Activated naive CD4-positive, alpha-beta T cell treated with anti-CD3 and anti-CD28 coated beads, Interleukin-2, amount 50 U/mL, for 24 hours (primary cell): ENCODE measurements around the gene NRDE2.
"Not testable (repeated sequence)": the region's sequence is repeated elsewhere in the genome, so short reads cannot be mapped to it uniquely, and the experiment has no call there.

ENCODE experiments used
- H3K27ac Mint-ChIP-seq: one replicate; pipeline ENCODE4 v1.8.0; 2021; ENCODE audit warnings: mild to moderate bottlenecking, mixed read lengths
- H3K27me3 Mint-ChIP-seq: one replicate; pipeline ENCODE4 v1.8.0; 2021; ENCODE audit warnings: mixed read lengths
- H3K36me3 Mint-ChIP-seq: one replicate; pipeline ENCODE4 v1.8.0; 2021; ENCODE audit warnings: mixed read lengths
- H3K4me1 Mint-ChIP-seq: one replicate; pipeline ENCODE4 v1.8.0; 2021; ENCODE audit warnings: mixed read lengths
- H3K4me3 Mint-ChIP-seq: one replicate; pipeline ENCODE4 v1.8.0; 2021; ENCODE audit warnings: mild to moderate bottlenecking, mixed read lengths
- H3K9me3 Mint-ChIP-seq: one replicate; pipeline ENCODE4 v1.8.0; 2021; ENCODE audit warnings: mixed read lengths

NRDE2 gene

DNA sequence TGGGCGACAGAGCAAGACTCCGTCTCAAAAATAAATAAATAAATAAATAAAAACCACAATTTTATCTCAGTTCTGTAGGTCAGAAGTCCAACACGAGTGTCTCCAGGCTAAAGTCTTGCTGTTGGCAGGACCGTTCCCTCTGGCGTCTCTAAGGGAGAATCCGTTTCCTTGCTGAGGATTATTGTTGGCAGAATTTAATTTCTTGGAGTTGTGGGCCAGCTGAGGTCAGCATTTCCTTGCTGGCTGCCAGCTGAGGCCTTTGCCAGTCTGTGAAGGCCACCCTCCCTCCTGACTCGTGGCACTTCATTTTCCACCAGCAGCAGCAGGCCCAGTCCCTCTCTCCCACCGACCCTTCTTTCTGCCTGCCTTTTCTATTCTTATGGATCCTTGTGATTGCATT, 58.2 kb downstream of the NRDE2 start:
- Mint-ChIP-seq H3K9me3 (no peaks in the 10 kb centered on the region), H3K27me3 (no peaks in the 10 kb centered on the region), H3K4me3 (no peak overlapping the region), H3K36me3 (peaks cover 7% of the 10 kb centered on the region), H3K27ac (peak overlapping the region; percentile 32), H3K4me1 (peaks cover 19% of the 10 kb centered on the region)

DNA sequence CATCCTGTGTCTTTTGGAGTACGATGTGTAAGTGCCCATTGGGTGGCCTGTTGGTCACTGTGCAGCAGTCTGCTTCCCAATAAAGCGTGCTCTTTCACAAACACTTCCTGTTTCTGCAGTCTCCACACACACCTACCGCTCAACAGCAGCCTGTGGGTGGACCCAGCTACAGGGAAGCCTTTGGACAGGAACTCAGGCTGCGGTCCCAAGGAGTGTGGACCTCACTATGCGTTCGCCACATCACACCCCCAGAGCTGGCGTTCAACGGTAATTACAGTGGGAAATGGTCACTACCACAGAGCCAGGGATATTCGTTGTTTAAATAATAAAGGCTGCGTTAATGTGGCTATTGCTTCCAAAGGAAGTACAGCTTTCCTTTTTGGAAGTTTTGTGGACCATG, 59.2 kb downstream of the NRDE2 start:
- no peak overlapping the region for H3K27ac Mint-ChIP-seq
- H3K27me3 Mint-ChIP-seq: no peaks in the 10 kb centered on the region
- peaks cover 7% of the 10 kb centered on the region for H3K36me3 Mint-ChIP-seq
- H3K4me3 Mint-ChIP-seq: no peak overlapping the region
- H3K4me1 Mint-ChIP-seq: peaks cover 19% of the 10 kb centered on the region
- H3K9me3 Mint-ChIP-seq: no peaks in the 10 kb centered on the region

DNA sequence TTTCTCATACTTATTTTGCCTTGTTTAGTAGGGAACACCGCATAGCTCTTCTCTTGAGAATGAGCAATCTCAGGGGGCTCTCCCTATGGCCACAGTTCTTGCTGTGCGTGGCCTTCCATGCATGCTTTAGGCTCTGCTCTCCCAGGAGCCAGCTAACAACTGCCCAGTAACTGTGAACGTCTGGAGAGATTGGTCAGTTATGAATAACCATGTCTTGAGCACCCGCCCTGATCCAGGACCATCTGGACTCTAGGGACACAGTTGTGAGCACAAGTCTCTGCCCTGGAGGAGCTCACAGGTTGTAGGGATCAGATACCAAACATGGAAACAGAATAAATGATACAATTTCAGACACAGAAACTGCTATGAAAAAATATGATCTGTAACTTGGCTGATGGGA, 63.3 kb downstream of the NRDE2 start:
- H3K9me3 Mint-ChIP-seq: no peaks in the 10 kb centered on the region
- H3K36me3 Mint-ChIP-seq: peaks cover 12% of the 10 kb centered on the region
- no peak overlapping the region for H3K27ac Mint-ChIP-seq
- no peaks in the 10 kb centered on the region for H3K27me3 Mint-ChIP-seq
- no peaks in the 10 kb centered on the region for H3K4me1 Mint-ChIP-seq
- no peak overlapping the region for H3K4me3 Mint-ChIP-seq

DNA sequence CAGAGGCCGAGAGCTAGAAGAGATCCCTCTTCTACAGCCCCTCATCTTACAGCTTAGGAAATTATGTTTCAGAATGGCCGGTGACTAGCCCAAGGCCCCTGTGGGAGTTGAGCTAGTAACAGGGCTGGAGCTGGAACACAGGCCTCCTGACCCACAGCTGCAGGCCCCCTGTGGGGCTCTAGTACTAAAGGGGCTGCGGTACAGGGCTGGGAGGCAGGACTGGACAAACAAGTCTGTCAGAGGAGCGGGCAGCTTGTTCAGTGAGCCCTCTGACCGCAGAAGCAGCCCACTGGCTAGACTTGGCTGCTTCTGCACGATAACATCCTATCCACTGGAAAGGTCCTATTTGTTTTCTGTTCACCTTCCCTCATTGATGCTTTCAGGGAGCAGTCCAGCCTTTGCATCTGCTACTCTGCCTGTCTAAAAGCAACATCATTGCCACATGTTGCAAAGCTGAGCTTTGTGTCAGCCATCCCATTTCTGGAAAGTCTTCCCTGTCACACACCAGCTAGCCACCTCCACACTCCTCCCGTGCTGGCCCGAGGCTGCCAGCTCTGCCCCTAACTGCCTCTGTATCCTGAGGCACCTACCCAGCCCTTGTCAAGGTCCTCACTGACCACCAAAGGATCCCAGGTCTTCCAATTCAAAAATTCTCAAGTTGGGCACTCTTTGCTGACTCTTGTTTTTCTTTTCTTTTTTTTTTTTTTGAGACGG, 65.1 kb downstream of the NRDE2 start:
- no peak overlapping the region for H3K4me3 Mint-ChIP-seq
- H3K9me3 Mint-ChIP-seq: no peaks in the 10 kb centered on the region
- no peaks in the 10 kb centered on the region for H3K27me3 Mint-ChIP-seq
- H3K4me1 Mint-ChIP-seq: no peaks in the 10 kb centered on the region
- H3K36me3 Mint-ChIP-seq: peaks cover 10% of the 10 kb centered on the region
- no peak overlapping the region for H3K27ac Mint-ChIP-seq

DNA sequence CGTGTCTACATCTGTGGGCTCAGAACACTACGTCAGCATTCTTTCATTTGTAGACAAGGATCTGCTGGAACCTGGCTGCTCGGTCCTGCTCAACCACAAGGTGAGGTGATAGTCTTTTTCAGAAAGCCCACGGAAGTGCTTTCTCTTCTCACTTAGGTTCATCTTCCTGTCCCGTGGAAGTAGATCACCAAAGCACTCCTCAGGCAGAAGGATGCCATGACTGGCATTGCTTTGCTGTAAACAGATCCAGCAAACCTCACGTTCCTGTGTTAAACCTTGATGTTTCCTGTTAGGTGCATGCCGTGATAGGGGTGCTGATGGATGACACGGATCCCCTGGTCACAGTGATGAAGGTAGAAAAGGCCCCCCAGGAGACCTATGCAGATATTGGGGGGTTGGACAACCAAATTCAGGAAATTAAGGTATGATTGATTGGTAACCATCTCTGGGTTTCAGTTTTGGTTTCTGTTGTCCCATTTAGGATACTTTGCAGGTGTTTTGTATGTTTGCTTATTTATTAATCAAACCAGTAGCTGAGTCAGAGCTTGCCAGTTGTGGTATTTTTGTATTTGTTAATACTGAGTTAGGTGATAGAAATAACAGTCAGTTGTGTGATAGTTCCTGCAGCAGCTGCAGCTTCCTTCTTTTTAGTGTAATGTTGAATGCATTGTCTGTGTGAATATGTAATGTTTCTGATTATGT, 67.8 kb downstream of the NRDE2 start:
- Mint-ChIP-seq H3K4me1 (peaks cover 4% of the 10 kb centered on the region), H3K27ac (no peak overlapping the region), H3K4me3 (no peak overlapping the region), H3K27me3 (no peaks in the 10 kb centered on the region), H3K9me3 (no peaks in the 10 kb centered on the region), H3K36me3 (peaks cover 18% of the 10 kb centered on the region)

DNA sequence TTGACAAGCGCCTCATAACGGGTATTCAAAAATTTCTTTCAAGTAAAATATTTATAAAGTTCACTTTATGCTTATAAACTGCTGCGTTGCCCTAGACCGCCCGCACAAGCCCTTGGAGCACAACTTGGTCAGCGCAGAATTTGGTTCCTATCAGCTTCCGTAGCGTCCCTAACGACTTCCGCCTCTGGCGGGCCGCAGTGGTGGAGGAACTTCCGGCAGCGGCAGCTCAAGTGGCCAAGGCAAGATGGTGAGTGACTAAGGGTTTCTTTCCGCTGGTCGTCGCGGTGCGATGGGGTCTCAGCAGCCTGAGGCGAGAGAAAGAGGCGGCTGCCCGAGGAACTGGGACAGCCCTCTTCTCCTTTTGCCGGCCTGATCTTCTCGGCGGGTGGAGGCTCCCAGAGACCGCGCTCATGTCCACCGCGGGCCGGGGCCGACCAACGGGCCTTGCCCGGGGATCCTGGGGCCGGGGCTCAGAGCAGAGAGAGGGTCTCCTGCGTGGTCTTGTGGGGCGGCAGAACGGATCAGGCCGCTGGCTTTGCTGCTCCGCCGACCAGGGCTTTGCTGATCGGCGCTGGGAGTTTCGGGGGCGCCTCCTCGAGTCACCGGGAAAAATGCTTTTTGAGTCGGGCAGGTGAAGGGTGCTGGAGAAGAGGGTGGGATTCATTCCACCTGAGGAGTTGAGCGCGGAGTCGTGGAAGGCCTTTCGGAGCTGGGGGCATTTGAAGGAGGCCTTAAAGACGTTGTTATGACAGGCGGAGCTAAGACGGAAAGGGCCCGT, 75.2 kb downstream of the NRDE2 start, which contains the start of gene PSMC1:
TSS of gene PSMC1 (plus strand) at position 200 of the 778 bp plus-strand sequence. CDS start at position 245, 45 bp downstream.
- H3K4me3 Mint-ChIP-seq: peak within 1 kb of the TSS; percentile 94
- H3K27me3 Mint-ChIP-seq: peaks cover 5% of the 10 kb centered on the region
- H3K27ac Mint-ChIP-seq: peak within 1 kb of the TSS; percentile 92
- no peaks in the 10 kb centered on the region for H3K9me3 Mint-ChIP-seq
- H3K36me3 Mint-ChIP-seq: peaks cover 19% of the 10 kb centered on the region
- peaks cover 30% of the 10 kb centered on the region for H3K4me1 Mint-ChIP-seq

DNA sequence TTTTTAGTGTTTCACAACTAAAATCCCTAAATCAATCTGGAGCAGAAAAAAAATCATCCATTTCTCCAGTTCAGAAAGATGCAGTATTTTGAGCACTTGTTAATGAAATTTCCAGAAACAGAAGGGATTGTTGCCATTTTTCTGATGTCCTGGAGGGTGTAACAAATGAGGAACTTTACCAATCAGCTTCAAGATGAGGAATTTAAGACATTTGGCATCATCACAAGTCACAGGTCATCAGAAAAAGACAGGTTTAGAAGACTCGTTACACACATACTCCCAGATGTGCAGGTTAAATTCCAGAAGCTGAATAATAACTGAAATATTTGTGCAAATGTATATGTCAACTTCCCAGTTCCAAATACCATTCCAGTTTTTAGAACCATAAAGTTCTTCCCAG, 75.9 kb downstream of the NRDE2 start:
- Mint-ChIP-seq H3K9me3 (no peaks in the 10 kb centered on the region), H3K36me3 (peaks cover 13% of the 10 kb centered on the region), H3K4me1 (peaks cover 30% of the 10 kb centered on the region), H3K4me3 (peak overlapping the region; percentile 94), H3K27me3 (peaks cover 5% of the 10 kb centered on the region), H3K27ac (peak overlapping the region; percentile 66)

DNA sequence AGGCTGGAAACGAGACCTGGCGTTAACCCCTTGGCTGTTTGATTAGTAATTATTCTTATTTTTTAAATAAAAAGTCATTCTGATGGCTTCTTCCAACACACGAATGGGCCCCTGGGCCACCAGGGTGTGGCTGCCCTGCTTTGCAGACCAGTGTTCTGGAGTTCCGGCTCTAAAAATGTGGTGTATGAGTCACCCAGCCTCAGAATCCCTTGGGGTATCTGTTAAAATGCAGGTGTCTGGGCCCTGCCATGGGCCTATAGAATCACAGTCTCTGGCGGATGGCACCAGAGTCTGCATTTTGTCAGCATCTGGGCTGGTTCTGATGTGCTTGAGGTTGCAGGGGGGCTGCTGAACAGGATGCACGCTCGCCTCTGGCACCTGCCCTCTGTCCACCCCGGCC, 77.9 kb downstream of the NRDE2 start:
- Mint-ChIP-seq H3K9me3 (no peaks in the 10 kb centered on the region), H3K4me1 (peaks cover 25% of the 10 kb centered on the region), H3K4me3 (no peak overlapping the region), H3K27ac (no peak overlapping the region), H3K27me3 (peaks cover 5% of the 10 kb centered on the region), H3K36me3 (peaks cover 9% of the 10 kb centered on the region)

DNA sequence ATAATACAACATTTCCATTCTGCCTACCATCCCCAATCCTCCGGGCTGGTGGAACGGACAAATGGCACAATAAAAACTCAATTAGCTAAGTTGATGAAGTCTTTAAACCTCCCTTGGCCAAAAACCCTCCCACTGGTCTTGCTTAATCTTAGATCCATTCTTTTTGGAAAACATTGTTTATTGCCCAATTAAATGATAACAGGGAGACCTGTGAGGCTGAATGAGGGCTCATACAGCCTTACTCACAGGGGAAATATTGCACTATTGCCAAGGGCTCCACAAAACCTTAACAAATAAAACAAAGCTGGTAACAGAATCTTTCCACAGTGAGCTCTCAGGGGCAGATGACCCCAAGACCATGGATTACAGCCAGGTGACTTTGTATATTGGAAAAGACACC, 83.1 kb downstream of the NRDE2 start:
- Mint-ChIP-seq H3K27me3 (peaks cover 8% of the 10 kb centered on the region), H3K4me1 (no peaks in the 10 kb centered on the region), H3K9me3 (no peaks in the 10 kb centered on the region), H3K36me3 (no peaks in the 10 kb centered on the region), H3K27ac (no peak overlapping the region), H3K4me3 (no peak overlapping the region)

DNA sequence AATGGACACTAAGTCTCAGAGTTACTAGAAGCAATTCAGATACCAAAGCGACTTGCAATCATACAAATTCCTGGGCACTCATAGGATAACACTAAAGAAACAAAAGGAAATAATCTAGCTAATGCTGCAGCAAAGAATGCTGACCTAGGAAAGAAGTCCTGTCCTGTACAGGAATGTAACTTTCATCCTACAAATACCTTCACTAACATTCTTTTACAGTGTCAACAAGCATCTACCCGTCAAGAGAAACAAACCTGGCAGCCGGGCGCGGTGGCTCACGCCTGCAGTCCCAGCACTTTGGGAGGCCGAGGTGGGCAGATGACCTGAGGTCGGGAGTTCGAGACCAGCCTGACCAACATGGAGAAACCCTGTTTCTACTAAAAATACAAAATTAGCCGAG, 84.3 kb downstream of the NRDE2 start:
- not testable (repeated sequence) for H3K9me3 Mint-ChIP-seq, H3K4me3 Mint-ChIP-seq, H3K27me3 Mint-ChIP-seq, H3K4me1 Mint-ChIP-seq, H3K27ac Mint-ChIP-seq, H3K36me3 Mint-ChIP-seq

DNA sequence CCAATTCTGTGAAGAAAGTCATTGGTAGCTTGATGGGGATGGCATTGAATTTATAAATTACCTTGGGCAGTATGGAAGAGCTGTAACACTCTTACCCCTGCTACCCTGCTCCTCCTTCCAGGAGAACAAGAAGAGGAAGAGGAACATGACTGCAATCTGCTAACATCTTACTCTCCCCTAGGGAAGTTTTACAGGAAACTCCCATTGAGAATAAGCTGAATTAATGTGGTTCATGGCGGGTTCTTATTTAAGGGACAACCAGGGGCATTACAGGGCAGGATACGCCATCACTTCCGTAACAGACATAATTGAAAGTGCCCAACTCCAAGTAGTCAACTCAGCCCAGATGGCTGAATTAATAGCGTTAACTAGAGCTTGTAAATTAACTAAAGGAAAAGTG, 84.8 kb downstream of the NRDE2 start:
- no peaks in the 10 kb centered on the region for H3K36me3 Mint-ChIP-seq
- H3K4me1 Mint-ChIP-seq: no peaks in the 10 kb centered on the region
- H3K27me3 Mint-ChIP-seq: peaks cover 6% of the 10 kb centered on the region
- H3K4me3 Mint-ChIP-seq: no peak overlapping the region
- no peak overlapping the region for H3K27ac Mint-ChIP-seq
- no peaks in the 10 kb centered on the region for H3K9me3 Mint-ChIP-seq

DNA sequence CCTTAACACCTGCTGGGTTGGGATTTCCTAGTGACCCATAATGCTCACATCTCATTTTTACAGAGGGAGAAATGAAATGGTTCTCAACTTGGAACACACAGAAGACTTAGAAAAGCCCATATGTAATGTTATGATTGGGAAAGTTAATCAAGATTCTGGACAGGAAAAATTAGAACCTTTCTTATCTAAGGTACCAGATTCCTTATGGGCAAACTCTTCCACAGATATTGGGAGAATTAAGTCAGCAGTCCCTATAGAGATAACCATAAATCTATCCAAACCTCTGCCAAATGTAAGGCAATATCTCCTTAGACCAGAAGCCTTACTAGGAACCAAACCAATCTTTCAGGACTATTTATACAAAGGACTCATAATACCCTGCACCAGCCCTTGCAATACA, 89.3 kb downstream of the NRDE2 start:
- H3K27me3 Mint-ChIP-seq: peaks cover 8% of the 10 kb centered on the region
- no peaks in the 10 kb centered on the region for H3K4me1 Mint-ChIP-seq
- peaks cover 19% of the 10 kb centered on the region for H3K36me3 Mint-ChIP-seq
- no peak overlapping the region for H3K27ac Mint-ChIP-seq
- no peaks in the 10 kb centered on the region for H3K9me3 Mint-ChIP-seq
- no peak overlapping the region for H3K4me3 Mint-ChIP-seq

DNA sequence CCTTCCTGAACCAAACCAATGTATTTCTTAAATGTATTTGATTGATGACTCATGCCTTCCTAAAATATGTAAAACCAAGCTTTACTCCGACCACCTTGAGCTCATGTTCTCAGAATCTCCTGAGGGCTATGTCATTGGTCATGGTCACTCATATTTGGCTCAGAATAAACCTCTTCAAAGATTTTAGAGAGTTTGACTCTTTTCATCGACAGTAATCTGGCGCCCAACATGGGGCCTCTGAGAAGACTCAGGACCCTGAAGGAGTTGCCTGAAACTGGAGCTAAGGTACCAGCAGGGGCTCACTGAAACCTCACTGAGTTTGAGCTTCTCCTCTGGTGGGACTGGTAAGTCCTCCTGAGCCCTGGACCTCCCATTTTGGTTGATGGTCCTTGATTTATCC, 92.6 kb downstream of the NRDE2 start:
- no peaks in the 10 kb centered on the region for H3K9me3 Mint-ChIP-seq
- H3K4me1 Mint-ChIP-seq: no peaks in the 10 kb centered on the region
- H3K4me3 Mint-ChIP-seq: no peak overlapping the region
- peaks cover 13% of the 10 kb centered on the region for H3K27me3 Mint-ChIP-seq
- H3K36me3 Mint-ChIP-seq: peaks cover 23% of the 10 kb centered on the region
- no peak overlapping the region for H3K27ac Mint-ChIP-seq

DNA sequence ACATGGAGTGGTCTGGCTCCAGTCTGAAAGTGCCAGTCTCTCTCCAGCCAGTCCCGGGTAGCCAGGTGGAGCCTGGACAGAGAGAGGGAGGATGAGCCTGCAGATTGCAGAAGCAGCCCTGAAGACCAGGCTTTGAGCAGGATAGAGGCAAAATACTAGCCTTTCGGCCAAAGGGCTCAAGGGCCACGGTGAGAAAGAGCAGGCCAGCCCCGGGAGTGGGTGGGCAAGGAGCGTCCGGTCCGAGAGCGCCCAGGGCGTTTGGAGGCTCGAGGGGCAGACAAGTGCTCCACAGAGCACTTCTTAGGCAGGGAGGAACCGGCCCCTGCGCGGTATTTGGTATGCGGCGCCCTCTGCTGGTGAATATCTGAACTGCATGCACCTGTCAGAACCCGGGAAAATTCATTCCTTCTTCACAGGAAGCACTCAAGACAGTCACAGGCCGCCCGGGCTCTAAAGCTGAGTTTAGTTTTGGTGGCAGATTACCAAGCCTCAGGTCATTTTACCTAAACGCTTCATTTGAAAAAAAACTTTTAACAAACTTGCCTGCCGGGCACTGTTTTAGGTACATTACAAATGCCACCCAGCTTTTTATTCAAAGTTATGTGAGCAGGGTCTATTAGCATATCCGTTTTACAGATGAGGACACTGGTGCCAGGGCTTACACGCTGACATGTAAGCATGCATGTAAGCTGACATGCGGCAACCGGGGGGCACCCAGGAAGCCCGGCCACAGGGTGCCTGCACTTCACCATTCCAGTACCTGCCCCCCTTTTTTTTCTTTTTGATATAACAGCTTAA, 96.4 kb downstream of the NRDE2 start:
- no peak overlapping the region for H3K27ac Mint-ChIP-seq
- no peak overlapping the region for H3K4me3 Mint-ChIP-seq
- H3K27me3 Mint-ChIP-seq: peaks cover 15% of the 10 kb centered on the region
- no peaks in the 10 kb centered on the region for H3K4me1 Mint-ChIP-seq
- no peaks in the 10 kb centered on the region for H3K9me3 Mint-ChIP-seq
- H3K36me3 Mint-ChIP-seq: peaks cover 17% of the 10 kb centered on the region

DNA sequence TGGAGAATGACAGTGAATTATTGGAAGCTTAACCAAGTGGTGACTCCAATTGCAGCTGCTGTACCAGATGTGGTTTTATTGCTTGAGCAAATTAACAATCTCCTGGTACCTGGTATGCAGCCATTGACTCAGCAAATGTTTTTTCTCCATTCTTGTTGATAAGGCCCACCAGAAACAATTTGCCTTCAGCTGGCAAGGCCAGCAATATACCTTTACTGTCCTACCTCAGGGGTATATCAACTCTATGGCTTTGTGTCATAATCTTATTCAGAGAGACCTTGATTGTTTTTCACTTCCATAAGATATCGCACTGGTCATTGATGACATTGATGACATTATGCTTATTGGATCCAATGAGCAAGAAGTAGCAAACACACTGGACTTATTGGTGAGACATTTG, 101.8 kb downstream of the NRDE2 start:
- not testable (repeated sequence) for H3K27me3 Mint-ChIP-seq, H3K9me3 Mint-ChIP-seq, H3K27ac Mint-ChIP-seq, H3K36me3 Mint-ChIP-seq, H3K4me1 Mint-ChIP-seq, H3K4me3 Mint-ChIP-seq
